ENCODE data around the gene NAA25.
"Not testable (repeated sequence)": the region's sequence is repeated elsewhere in the genome, so short reads cannot be mapped to it uniquely, and the experiment has no call there.

NAA25 gene

DNA sequence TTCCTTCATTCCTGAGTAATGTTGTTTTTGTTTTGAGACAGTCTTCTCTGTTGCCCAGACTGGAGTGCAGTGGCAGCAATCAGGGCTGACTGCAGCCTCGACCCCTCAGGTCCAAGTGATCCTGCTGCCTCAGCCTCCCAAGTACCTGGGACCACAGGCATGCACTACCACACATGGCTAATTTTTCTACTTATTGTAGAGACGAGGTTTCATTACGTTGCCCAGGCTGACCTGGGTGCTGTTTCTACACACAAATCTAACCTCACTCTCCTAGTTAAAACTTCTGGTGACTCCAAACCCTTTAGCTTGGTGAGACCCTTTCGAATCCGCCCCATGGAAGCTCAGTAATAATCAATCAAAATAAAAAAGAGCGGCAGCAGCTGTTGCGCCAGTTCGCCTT lies 96.9 kb downstream of the NAA25 start:
- Mint-ChIP-seq H3K4me3 (peak overlapping the region; percentile 92), H3K27ac (peak overlapping the region; percentile 85), H3K9me3 (peaks cover 7% of the 10 kb centered on the region), H3K27me3 (no peaks in the 10 kb centered on the region), H3K36me3 (peaks cover 19% of the 10 kb centered on the region), H3K4me1 (peaks cover 50% of the 10 kb centered on the region)
- ATAC-seq: no peak

DNA sequence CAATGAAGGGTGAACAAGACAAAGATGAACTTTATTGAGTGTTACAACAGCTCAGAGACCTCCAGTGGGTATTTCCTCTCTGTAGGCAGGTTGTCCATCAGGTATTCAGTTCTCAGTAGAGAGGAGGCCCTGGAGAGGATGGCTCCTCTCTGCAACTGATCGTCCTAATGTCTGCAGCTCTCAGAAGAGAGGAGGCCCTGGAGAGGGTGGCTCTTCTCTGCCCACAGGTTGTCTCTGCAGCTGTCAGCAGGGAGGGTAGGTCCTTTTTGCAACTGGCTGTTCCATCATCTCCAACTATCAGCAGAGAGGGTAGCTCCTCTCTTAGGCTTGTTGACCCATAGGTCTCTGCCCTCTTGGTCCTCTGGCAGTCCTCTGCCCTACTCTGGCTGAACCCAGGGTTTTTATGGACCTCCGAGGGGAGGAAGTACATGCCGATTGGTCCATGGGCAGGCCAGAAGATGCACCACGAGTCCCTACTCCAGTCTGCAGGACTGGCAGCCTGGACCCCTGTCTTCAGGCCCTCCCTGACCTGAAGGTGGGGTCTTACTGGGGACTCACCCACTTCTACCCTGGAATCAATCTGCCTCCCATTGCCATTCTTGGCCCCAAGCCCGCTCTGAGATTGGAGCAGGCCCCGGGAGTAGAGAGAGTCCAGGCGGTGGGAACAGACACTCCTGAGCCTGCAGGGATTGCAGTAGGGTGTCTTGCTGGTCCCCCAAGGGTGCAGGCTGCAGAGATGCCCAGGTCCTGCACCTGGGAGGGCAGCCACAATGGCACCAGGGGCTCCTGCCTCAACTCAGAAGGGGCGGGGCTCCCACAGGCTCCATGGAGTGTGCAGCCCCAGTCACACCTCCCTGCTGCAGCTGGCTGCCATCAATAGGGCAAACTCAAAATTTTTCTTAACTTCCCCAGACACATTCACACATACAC lies 97.9 kb downstream of the NAA25 start:
- no peaks in the 10 kb centered on the region for H3K27me3 Mint-ChIP-seq
- H3K27ac Mint-ChIP-seq: no peak overlapping the region
- peaks cover 9% of the 10 kb centered on the region for H3K36me3 Mint-ChIP-seq
- no peak overlapping the region for H3K4me3 Mint-ChIP-seq
- H3K4me1 Mint-ChIP-seq: peaks cover 48% of the 10 kb centered on the region
- no peak for ATAC-seq
- H3K9me3 Mint-ChIP-seq: peaks cover under 1% of the 10 kb centered on the region

DNA sequence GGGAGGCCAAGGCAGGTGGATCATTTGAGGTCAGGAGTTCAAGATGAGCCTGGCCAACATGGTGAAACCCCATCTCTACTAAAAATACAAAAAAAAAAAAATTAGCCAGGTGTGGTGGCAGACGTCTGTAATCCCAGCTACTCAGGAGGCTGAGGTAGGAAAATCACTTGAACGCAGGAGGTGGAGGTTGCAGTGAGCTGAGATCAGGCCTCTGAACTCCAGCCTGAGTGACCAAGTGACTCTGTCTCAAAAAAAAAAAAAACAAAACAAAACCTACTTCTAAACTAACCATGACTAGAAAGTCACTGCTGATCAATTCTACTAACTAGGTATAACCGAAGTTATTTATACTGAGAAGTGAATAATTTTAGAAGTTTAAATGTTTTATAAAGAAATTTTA lies 99.0 kb downstream of the NAA25 start:
- H3K9me3 Mint-ChIP-seq, H3K27me3 Mint-ChIP-seq, H3K27ac Mint-ChIP-seq, ATAC-seq, H3K4me3 Mint-ChIP-seq, H3K36me3 Mint-ChIP-seq: not testable (repeated sequence)
- peaks cover 42% of the 10 kb centered on the region for H3K4me1 Mint-ChIP-seq

DNA sequence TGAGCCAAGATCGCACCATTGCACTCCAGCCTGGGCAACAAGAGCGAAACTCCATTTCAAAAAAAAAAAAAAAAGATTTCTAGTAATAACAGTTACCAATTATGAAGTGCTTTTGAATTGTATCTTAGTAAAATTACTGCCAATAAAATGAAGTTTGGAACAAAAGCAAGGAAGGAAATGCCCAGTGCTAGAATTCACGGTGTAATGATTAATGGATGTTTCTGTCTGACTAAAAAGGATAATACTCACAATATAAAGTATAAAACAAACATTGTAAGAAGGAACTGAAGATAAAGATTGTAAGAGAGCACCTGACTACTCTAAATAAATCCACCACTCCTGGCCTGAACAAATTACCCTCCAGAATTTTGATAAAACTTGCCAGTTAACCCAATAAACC lies 99.7 kb downstream of the NAA25 start:
- Mint-ChIP-seq H3K9me3 (no peaks in the 10 kb centered on the region), H3K4me1 (peaks cover 37% of the 10 kb centered on the region), H3K4me3 (no peak overlapping the region), H3K27me3 (no peaks in the 10 kb centered on the region), H3K27ac (no peak overlapping the region), H3K36me3 (no peaks in the 10 kb centered on the region)
- no peak for ATAC-seq

GRCh38 chr12:112007945-112008344 lies 100.6 kb downstream of the NAA25 start:
- Mint-ChIP-seq H3K4me1 (peaks cover 38% of the 10 kb centered on the region), H3K9me3 (no peaks in the 10 kb centered on the region), H3K4me3 (no peak overlapping the region), H3K27me3 (no peaks in the 10 kb centered on the region), H3K36me3 (no peaks in the 10 kb centered on the region), H3K27ac (no peak overlapping the region)
- no peak for ATAC-seq

- no peak for ATAC-seq
- H3K9me3 Mint-ChIP-seq: no peaks in the 10 kb centered on the region
- H3K27ac Mint-ChIP-seq: no peak overlapping the region
Measured at GRCh38 chr12:112005419-112006395, 102.9 kb downstream of the NAA25 start.

GRCh38 chr12:112004041-112004440 lies 104.5 kb downstream of the NAA25 start:
- no peaks in the 10 kb centered on the region for H3K27me3 Mint-ChIP-seq
- H3K4me3 Mint-ChIP-seq: no peak overlapping the region
- peaks cover 7% of the 10 kb centered on the region for H3K36me3 Mint-ChIP-seq
- H3K4me1 Mint-ChIP-seq: peaks cover 39% of the 10 kb centered on the region
- no peak for ATAC-seq
- H3K27ac Mint-ChIP-seq: no peak overlapping the region
- H3K9me3 Mint-ChIP-seq: no peaks in the 10 kb centered on the region

More at GRCh38 chr12:112005419-112006395, 102.9 kb downstream of the NAA25 start:
- Mint-ChIP-seq H3K4me1 (peaks cover 42% of the 10 kb centered on the region), H3K36me3 (peaks cover 3% of the 10 kb centered on the region), H3K27me3 (no peaks in the 10 kb centered on the region), H3K4me3 (no peak overlapping the region)

DNA sequence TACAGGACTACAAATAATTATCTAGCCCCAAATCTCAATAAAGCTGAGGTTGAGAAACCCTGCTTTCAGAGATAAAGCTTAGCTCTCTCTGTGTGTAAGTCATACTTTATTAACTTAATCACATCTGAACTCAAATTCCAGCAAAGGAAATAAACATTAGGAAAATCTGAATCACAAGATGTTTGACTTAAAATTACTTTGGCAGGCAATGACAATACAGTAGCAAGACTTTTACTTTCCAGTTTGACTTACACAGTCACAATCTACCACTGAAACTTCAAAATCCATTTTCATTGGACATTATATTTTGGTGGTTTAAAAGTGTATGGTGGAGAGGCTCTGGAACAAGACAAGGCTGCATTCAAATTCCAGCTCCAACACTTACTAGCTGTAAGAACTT lies 107.0 kb downstream of the NAA25 start:
- Mint-ChIP-seq H3K27ac (no peak overlapping the region), H3K9me3 (no peaks in the 10 kb centered on the region), H3K4me1 (peaks cover 39% of the 10 kb centered on the region), H3K27me3 (no peaks in the 10 kb centered on the region), H3K36me3 (peaks cover 7% of the 10 kb centered on the region), H3K4me3 (no peak overlapping the region)
- no peak for ATAC-seq

DNA sequence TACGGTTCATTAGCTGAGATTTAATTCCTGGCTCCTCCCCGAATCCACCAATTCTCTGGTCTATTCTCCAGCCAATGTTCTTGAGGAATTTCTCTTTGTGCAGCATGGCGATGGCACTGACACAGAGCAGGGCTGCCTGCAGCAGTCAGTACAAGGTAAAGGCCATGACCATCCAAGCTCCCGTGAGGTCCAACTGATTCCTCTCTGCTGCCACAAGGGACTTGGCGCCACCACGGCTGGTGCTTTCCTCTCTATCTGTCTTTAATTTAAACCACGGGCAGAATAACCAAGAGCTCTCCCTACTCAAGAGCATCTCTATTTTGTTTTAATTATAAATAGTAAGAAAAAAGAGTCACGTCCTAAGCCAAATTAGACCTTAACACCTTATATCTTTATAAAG lies 107.8 kb downstream of the NAA25 start:
- peaks cover 32% of the 10 kb centered on the region for H3K4me1 Mint-ChIP-seq
- H3K9me3 Mint-ChIP-seq: no peaks in the 10 kb centered on the region
- H3K27ac Mint-ChIP-seq: no peak overlapping the region
- no peaks in the 10 kb centered on the region for H3K27me3 Mint-ChIP-seq
- no peak for ATAC-seq
- peaks cover 7% of the 10 kb centered on the region for H3K36me3 Mint-ChIP-seq
- no peak overlapping the region for H3K4me3 Mint-ChIP-seq

- not testable (repeated sequence) for H3K4me3 Mint-ChIP-seq, ATAC-seq, H3K27me3 Mint-ChIP-seq
Measured at GRCh38 chr12:111999129-111999528, 109.5 kb downstream of the NAA25 start.

GRCh38 chr12:111998015-111998414 lies 110.6 kb downstream of the NAA25 start:
- Mint-ChIP-seq H3K9me3 (no peaks in the 10 kb centered on the region), H3K27ac (no peak overlapping the region), H3K4me3 (no peak overlapping the region)

More at GRCh38 chr12:111999129-111999528, 109.5 kb downstream of the NAA25 start:
- H3K36me3 Mint-ChIP-seq, H3K9me3 Mint-ChIP-seq, H3K27ac Mint-ChIP-seq: not testable (repeated sequence)
- peaks cover 40% of the 10 kb centered on the region for H3K4me1 Mint-ChIP-seq

GRCh38 chr12:111997300-111997699 lies 111.3 kb downstream of the NAA25 start:
- H3K4me1 Mint-ChIP-seq: peaks cover 50% of the 10 kb centered on the region
- H3K4me3 Mint-ChIP-seq: no peak overlapping the region
- H3K9me3 Mint-ChIP-seq: no peaks in the 10 kb centered on the region
- no peak for ATAC-seq
- no peak overlapping the region for H3K27ac Mint-ChIP-seq
- no peaks in the 10 kb centered on the region for H3K27me3 Mint-ChIP-seq
- H3K36me3 Mint-ChIP-seq: peaks cover 7% of the 10 kb centered on the region

More at GRCh38 chr12:111998015-111998414, 110.6 kb downstream of the NAA25 start:
- Mint-ChIP-seq H3K27me3 (no peaks in the 10 kb centered on the region), H3K4me1 (peaks cover 51% of the 10 kb centered on the region), H3K36me3 (peaks cover 7% of the 10 kb centered on the region)
- ATAC-seq: no peak

- H3K27me3 Mint-ChIP-seq: no peaks in the 10 kb centered on the region
- H3K4me1 Mint-ChIP-seq: peaks cover 47% of the 10 kb centered on the region
- H3K9me3 Mint-ChIP-seq: no peaks in the 10 kb centered on the region
- H3K36me3 Mint-ChIP-seq: peaks cover 6% of the 10 kb centered on the region
- H3K27ac Mint-ChIP-seq: no peak overlapping the region
- no peak overlapping the region for H3K4me3 Mint-ChIP-seq
- ATAC-seq: no peak
Measured at GRCh38 chr12:111995782-111996480, 112.7 kb downstream of the NAA25 start.

DNA sequence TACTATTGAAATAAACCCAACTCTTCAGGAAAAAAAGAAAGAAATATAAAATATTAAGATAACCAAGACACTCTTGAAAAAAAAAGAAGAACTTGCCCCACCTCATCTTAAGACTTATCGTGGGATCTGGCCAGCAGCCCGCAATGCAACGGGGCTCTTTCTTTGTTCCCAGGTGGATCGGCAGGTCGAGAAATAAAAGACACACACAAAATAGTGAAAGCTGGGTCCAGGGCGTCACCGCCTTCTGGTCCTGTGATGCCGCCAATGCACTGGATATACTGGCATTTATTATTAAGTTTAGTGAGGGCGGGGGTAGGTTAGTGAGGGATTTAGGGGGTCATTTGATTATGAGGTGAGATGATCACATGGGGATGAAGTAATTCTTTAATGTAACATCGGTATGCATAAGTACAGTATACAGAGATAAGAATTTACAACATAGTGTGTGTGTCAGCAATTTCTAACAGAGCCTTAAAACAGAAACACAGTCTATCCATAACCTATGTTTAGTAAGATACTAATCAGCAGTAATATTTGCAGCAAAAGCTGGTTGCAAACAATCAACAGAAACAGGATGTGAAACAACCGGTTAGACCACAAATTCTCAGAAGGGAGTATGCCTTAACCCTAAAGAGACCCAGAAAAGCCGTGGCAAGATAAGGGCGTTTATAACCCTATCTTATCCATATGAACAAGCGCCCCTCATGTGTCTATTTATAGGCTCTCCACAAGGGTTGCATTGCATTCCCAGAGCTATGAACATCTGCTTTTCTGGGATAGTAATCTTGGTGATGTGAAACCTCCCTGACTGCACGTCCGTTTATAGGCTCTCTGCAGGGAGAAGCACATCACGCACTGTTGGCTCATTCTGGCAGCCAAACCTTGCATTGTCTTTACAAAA lies 114.1 kb downstream of the NAA25 start:
- peaks cover 41% of the 10 kb centered on the region for H3K4me1 Mint-ChIP-seq
- not testable (repeated sequence) for H3K36me3 Mint-ChIP-seq, H3K27ac Mint-ChIP-seq, H3K27me3 Mint-ChIP-seq, ATAC-seq, H3K9me3 Mint-ChIP-seq
- peak overlapping the region; percentile 77 for H3K4me3 Mint-ChIP-seq
